GDM1 (cell line): ENCODE measurements around the gene RRP36.

Experiments
- DNase-seq: peaks from one replicate; lab custom pipeline; 2025; lab: John Stamatoyannopoulos, UW

The RRP36 gene

DNA sequence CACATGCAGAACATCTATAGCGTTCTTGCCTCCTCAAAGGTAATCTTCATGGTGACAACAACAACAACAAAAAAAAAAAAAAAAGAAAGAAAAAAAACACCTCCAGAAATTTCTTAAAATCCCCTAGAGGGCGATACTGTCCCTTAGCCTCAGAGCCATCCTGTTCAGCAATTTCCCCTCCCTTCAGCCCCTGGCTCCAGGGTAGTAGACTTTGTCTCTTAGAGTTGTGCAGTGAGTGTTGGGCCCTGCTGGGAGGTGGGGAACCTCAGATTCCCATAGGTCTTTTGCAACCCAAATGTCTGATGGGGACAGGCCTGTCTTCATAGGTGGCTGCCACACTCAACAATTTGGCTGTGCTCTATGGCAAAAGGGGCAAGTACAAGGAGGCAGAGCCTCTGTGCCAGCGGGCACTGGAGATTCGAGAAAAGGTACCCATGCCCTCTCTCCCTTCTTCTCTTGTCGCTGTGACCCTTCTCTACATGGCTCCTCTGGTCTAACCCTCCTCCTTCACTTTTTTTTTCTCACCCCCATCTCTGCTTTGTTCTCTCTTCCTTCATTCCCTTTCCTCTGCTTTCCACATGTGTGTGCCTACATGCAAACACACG, 48.7 kb downstream of the RRP36 start:
- peak; percentile 26 for DNase-seq

DNA sequence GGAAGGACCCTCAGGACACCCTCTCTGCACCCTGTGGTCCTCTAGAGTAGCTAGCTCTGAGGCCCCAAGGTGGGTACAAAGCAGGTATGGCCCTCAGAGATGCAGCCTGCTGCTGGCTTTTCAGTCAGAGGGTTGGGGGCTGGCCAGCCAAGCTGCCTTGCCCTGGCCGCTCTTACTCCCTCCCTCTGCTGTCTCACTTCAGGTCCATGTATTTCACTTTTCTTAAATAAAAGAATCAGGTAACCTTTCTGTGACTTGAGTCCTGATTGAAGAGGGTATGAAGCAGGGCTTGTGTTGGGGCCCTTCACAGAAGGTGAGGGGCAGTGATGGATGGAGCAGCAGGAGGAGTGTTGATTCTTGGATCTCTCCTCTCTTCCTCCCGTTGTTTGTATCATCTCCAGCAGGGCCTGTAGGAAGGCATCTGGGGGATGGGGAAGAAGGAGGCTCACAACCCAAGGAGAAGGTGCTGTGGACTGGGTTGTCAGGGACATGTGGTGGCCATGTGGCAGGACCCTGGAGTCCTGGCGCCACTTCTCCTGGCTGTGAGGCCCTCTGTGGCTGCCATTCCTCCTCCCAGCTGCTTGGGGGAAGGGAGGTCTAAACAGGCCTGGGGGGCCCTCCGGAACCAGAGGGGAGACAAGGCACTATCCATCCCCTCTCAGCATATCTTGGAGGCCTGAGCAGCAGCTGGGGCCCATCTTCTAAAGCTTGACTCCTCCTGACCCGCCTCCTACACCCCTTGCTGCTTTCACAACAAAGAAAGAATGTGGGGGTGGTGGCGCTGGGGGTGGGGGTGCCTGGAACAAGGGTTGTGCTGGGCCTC, 53.6 kb downstream of the RRP36 start:
- no peak for DNase-seq

DNA sequence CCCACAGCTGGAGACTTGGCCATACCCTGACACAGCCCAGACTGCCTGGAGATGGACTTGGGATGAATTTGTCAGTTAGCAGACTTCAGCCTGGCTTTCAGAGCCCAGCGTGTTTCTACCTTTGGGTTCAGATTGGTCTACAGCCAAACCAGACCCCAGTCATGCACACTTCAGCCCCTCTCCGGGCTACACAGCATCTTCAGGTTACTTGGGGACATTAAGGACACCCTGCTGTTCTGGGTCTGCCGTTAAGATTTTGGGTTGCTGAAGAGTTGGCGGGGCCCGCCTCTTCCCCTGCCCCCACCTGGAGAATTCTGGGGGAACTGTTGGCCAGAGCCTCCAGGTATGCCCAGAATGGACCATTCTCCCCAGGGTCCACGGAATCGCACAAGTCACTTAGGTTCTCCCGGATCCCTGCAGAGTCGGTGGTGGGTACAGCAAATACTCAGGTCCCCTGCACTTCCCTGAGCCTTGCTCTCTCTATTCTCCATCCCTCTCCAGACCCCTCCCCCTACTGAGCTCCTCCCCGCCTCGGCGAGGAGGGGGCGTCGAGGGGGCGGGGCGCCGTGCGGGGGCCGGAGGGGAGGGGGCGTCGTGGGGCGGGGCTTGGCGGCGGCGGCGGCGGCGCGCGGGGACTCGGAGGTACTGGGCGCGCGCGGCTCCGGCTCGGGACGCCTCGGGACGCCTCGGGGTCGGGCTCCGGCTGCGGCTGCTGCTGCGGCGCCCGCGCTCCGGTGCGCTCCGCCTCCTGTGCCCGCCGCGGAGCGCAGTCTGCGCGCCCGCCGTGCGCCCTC, 54.4 kb downstream of the RRP36 start, which contains the start of gene PTK7:
PTK7 (plus strand) TSS at position 645 of the 794 bp plus-strand sequence. CDS start 175 bp downstream, outside the sequence.
- peak; percentile 79 for DNase-seq

DNA sequence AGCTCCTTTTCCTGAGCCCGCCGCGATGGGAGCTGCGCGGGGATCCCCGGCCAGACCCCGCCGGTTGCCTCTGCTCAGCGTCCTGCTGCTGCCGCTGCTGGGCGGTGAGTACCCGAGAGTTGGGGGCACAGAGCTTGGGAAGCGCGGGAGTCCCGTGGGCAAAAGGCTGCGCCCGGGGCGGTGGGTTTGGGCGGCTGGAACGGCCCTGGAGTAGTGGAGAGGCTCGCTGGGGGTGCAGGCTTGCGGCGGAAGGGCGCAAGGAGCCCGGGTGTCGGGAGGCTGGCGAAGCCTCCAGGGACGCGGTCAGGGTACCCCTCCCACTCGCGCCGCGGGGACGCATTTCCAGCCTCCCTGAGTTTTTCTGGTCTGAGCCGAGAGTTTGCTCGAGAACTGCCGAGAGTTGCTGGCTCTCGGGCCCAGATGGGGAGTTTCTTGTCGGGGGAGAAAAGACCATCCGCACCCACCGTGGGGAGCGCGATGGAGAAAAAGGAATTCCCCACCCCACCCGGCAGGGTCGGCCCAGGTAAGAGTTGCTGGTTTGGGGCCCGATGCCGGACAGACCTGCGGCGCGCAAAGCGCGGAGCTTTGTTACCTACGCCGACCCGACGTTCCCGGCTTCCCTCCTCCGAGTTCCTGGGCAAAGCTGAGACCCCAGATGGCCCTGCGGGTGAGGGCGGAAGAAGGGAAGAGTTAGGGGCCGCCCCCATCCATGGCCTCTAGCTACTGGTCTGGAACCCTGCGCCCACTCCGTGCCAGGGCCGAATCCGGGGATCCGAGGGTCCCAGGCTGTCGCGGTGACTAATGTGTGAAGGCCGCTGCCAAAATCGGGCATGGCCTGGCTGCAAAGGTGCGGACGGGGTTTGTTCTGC, 55.3 kb downstream of the RRP36 start:
- no peak for DNase-seq

DNA sequence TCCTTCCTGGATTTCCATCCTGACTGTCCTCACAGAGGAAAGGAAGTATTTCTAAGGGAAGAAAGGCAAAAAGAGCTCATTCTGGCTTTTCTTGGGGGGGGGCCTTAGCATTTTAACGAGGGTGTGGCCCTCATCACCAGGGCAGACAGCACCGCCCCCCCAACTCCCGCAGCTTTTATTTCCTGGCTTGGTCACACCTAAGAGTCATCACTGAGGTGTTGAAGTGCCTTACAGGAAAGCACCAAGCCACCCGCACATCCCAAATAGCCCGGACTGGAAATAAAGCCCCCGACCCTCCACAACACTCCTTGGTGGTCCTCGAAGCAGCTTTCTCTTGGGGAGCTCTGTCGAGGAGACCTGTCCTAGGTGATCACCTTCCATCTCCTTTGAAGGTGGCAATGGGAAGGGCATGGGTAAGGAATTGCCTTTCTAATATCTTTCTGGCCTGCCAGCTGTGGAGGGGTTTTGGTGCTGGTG, 55.9 kb downstream of the RRP36 start:
- no peak for DNase-seq

DNA sequence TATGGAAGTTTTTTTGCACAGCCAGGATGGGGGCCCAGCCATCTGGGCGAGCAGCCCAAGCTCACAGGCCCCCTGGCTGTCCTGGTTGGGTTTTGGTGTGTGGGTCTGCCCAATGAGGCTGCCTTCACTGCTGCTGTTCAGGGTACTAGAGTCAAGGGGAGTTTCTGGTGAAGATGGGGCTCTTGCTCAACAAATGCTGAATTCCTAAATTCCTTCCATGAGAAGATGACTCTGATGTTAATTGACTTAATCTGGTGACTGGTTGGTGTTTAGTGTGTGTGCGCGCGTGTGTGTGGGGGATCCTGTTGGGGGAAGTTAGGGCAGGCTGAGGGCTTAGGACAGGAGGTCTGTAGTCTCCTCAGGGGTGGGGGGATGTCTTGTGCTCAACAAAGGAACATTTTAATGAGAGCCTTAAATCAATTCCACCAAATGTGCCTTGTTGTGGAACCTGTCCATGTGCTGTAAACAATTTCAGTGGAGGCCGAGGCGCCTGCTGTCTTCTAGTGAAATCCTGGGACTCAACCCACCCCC, 56.6 kb downstream of the RRP36 start:
- no peak for DNase-seq

DNA sequence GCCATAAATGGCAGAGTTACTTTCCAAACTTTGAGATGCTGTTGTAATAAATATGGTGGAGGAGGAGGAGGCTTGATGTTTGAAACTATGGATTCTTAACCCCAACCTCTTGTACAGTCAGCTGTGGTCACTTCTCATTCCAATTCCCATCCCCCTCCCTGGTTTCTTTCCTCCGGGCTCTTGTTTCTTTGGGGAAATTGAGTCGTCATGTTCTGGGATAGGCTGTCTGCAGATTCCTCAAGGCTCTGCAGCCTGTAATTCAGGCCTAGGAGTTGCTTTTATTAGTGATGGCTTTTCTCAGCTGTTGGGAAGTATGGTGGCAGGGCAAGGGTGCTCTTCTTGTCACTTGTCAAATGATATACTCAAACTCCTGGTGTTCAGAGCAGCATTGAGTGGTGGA, 57.3 kb downstream of the RRP36 start:
- no peak for DNase-seq
